K562 (cell line): ENCODE measurements around the gene GRIN2D. TPM values are rescaled to one million over a fixed set of nuclear protein-coding genes. Genes with fewer than 3 reads are reported as not detected.

Source experiments
- CBFA2T3 ChIP-seq: fragments of 450-650 bp; IDR thresholded peaks from 2 replicates; pipeline ENCODE4 v1.6.1; 2017
- HCFC1 ChIP-seq: IDR thresholded peaks from 2 replicates; pipeline ENCODE4 v1.6.1; 2012; ENCODE audit warnings: low read depth, low read length, improper control_type of control experiment
- HNRNPH1 ChIP-seq: fragments of 200-400 bp; formaldehyde crosslinking; optimal IDR thresholded peaks from 2 replicates; pipeline ENCODE3; 2017; ENCODE audit warnings: low read depth, mild to moderate bottlenecking, low read length, moderate library complexity
- IFI16 ChIP-seq: fragments of 250-450 bp; sonication (Bioruptor Pico); IDR thresholded peaks from 2 replicates; pipeline ENCODE4 v2.1.2; 2022; ENCODE audit warnings: mild to moderate bottlenecking, inconsistent platforms
- IRF2 ChIP-seq: sonication (generic); formaldehyde crosslinking; IDR thresholded peaks from 2 replicates; pipeline ENCODE4 v1.8.1; 2022; ENCODE audit warnings: mild to moderate bottlenecking, missing genetic modification reagents
- JUN ChIP-seq, 2 experiments: sonication (generic) in 1 of 2; formaldehyde crosslinking in 1 of 2; IDR thresholded peaks; 2 replicates each; pipeline versions ENCODE4 v1.6.1 to v1.8.0; 2012 to 2022; ENCODE audit warnings: borderline replicate concordance in 2 of 2, mild to moderate bottlenecking in 2 of 2, improper control_type of control experiment in 1 of 2, low read depth in 1 of 2, low read length in 1 of 2, missing genetic modification reagents in 1 of 2
- KAT7 ChIP-seq: sonication (generic); formaldehyde crosslinking; IDR thresholded peaks from 2 replicates; pipeline ENCODE4 v1.8.0; 2022; ENCODE audit warnings: missing genetic modification reagents, mild to moderate bottlenecking, borderline replicate concordance
- NCOA4 ChIP-seq: fragments of 450-650 bp; IDR thresholded peaks from 2 replicates; pipeline ENCODE4 v1.6.1; 2018; ENCODE audit warnings: mild to moderate bottlenecking; ENCODE audit not compliant: partially characterized antibody
- NFIC ChIP-seq: fragments of 450-650 bp; IDR thresholded peaks from 2 replicates; pipeline ENCODE4 v1.6.1; 2017; ENCODE audit warnings: mild to moderate bottlenecking, inconsistent platforms
- NR4A1 ChIP-seq, 2 experiments: fragments of 250-450 bp in 1 of 2; fragments of 450-650 bp in 1 of 2; sonication (Bioruptor Pico) in 1 of 2; IDR thresholded peaks; 2 replicates each; pipeline versions ENCODE4 v1.4.0 to v1.6.1; 2016 to 2020; ENCODE audit warnings: mild to moderate bottlenecking in 2 of 2, missing compliant biosample characterization in 1 of 2, missing genetic modification characterization in 1 of 2, moderate library complexity in 1 of 2
- NRF1 ChIP-seq, 2 experiments: fragments of 450-650 bp; IDR thresholded peaks in 1 of 2; conservative IDR thresholded peaks in 1 of 2; 2 replicates each; pipeline ENCODE4 v1.6.1; 2014; ENCODE audit warnings: mild to moderate bottlenecking in 2 of 2
- OTX1 ChIP-seq: fragments of 450-650 bp; formaldehyde crosslinking; IDR thresholded peaks from 2 replicates; pipeline ENCODE4 v1.4.0; 2022; ENCODE audit warnings: mild to moderate bottlenecking
- PHF21A ChIP-seq: fragments of 450-650 bp; IDR thresholded peaks from 2 replicates; pipeline ENCODE4 v1.6.1; 2017; ENCODE audit warnings: low read depth, borderline replicate concordance
- PYGO2 ChIP-seq: fragments of 450-650 bp; IDR thresholded peaks from 2 replicates; pipeline ENCODE4 v1.6.1; 2016; ENCODE audit warnings: mild to moderate bottlenecking, missing genetic modification characterization, moderate library complexity, missing compliant biosample characterization
- RB1 ChIP-seq: fragments of 450-650 bp; IDR thresholded peaks from 2 replicates; pipeline ENCODE4 v1.6.1; 2017; ENCODE audit warnings: low read depth, mild to moderate bottlenecking
- SMAD1 ChIP-seq: fragments of 150-350 bp; IDR thresholded peaks from 2 replicates; pipeline ENCODE4 v1.6.1; 2014; ENCODE audit warnings: low read length, low read depth; ENCODE audit not compliant: partially characterized antibody
- SRF ChIP-seq, 2 experiments: fragments of 250-450, 450-650 bp in 1 of 2; sonication (Bioruptor Pico) in 1 of 2; sonication (generic) in 1 of 2; formaldehyde crosslinking; IDR thresholded peaks; 2 replicates each; pipeline versions ENCODE4 v1.5.0 to v1.5.1; 2020 to 2022; ENCODE audit warnings: mild to moderate bottlenecking in 1 of 2, missing genetic modification reagents in 1 of 2
- TAF1 ChIP-seq: IDR thresholded peaks from 2 replicates; pipeline ENCODE4 v1.6.1; 2011; ENCODE audit warnings: mild to moderate bottlenecking, low read length, moderate library complexity; ENCODE audit not compliant: insufficient read depth, control insufficient read depth, severe bottlenecking; ENCODE audit errors: extremely low read depth
- XRCC4 ChIP-seq: IDR thresholded peaks from one replicate; pipeline ENCODE4 v1.6.1; 2011; ENCODE audit not compliant: insufficient read depth, insufficient read length; ENCODE audit errors: extremely low read depth
- ZFP1 ChIP-seq: fragments of 450-650 bp; formaldehyde crosslinking; IDR thresholded peaks from 2 replicates; pipeline ENCODE4 v1.4.0; 2020; ENCODE audit warnings: mild to moderate bottlenecking, mixed read lengths
- ZNF143 ChIP-seq: sonication (generic); formaldehyde crosslinking; IDR thresholded peaks from 2 replicates; pipeline ENCODE4 v1.9.0; 2022; ENCODE audit warnings: mild to moderate bottlenecking, missing genetic modification reagents
- ZNF253 ChIP-seq: fragments of 250-450 bp; sonication (Bioruptor Pico); conservative IDR thresholded peaks from 2 replicates; pipeline ENCODE4 v1.6.1; 2021; ENCODE audit warnings: mild to moderate bottlenecking
- ZNF444 ChIP-seq: fragments of 250-450 bp; sonication (Bioruptor Pico); IDR thresholded peaks from 2 replicates; pipeline ENCODE4 v1.4.0; 2020; ENCODE audit warnings: mild to moderate bottlenecking, moderate library complexity
- ZNF644 ChIP-seq: fragments of 200-800 bp; sonication (Bioruptor generic); IDR thresholded peaks from 2 replicates; pipeline ENCODE4 v1.6.1; 2016; ENCODE audit warnings: low read depth, missing genetic modification characterization, missing compliant biosample characterization
- polyA plus RNA-seq, 8 experiments: library from polyadenylated mRNA; depleted of rRNA in 4 of 8; stranded (reverse) in 5 of 8; unstranded in 3 of 8; fragments of >200 nt; fragmentation: Nextera tagmentation in 2 of 8; fragmentation: Illumina TruSeq in 1 of 8; extraction: Ambion mirVana in 2 of 8; extraction: Trizol in 1 of 8; gene quantifications; 2 replicates each; pipeline versions ENCODE4 v1.2.1 to v1.2.3, GENCODE V29; 2011 to 2014; ENCODE audit warnings: inconsistent platforms in 1 of 8, missing spikeins in 1 of 8
- total RNA-seq, 7 experiments: library from RNA; depleted of rRNA in 6 of 7; stranded (reverse); fragments of >200 nt in 6 of 7; fragmentation: Illumina TruSeq in 2 of 7; extraction: Trizol in 2 of 7; gene quantifications; 2 replicates each; pipeline versions ENCODE4 v1.2.1 to v1.2.3, GENCODE V29; 2011 to 2021; ENCODE audit warnings: low replicate concordance in 1 of 7
- TF ChIP-seq, protein P1 (sequence below), 2 experiments: IDR thresholded peaks; 2 replicates each; pipeline ENCODE4 v1.6.1; 2012; ENCODE audit warnings: improper control_type of control experiment in 2 of 2, low read depth in 2 of 2, low read length in 2 of 2, borderline replicate concordance in 1 of 2
- TF ChIP-seq, protein P2 (sequence below): sonication (generic); formaldehyde crosslinking; IDR thresholded peaks from 2 replicates; pipeline ENCODE4 v1.9.0; 2022; ENCODE audit warnings: mild to moderate bottlenecking, missing genetic modification reagents

Gene GRIN2D
- total and polyA plus RNA-seq, 9 of the 15 experiments (the other 6 are each of a cell fraction or from before 2014, with no cell fraction given), result 0.32 to 31.5 (median 1.8) TPM

DNA sequence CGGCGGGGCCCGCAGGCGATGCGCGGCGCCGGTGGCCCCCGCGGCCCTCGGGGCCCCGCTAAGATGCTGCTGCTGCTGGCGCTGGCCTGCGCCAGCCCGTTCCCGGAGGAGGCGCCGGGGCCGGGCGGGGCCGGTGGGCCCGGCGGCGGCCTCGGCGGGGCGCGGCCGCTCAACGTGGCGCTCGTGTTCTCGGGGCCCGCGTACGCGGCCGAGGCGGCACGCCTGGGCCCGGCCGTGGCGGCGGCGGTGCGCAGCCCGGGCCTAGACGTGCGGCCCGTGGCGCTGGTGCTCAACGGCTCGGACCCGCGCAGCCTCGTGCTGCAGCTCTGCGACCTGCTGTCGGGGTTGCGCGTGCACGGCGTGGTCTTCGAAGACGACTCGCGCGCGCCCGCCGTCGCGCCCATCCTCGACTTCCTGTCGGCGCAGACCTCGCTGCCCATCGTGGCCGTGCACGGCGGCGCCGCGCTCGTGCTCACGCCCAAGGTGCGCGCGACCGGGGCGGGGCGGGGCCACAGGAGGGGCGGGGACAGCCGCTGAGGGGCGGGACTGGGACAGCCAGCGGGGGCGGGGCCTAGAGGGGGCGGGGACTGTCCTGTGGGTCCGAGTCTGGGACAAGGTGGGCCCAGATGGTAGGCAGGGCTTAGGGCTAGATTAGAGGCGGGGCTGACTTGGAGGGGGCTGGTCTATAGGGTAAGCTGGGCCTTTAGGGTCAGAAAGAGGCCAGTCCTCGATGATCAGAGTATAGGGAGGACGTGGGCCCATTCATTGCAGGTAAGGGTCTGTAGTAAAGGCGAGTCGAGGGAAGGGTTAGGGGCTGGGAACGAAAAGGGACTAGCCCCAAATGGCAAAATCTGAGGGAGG, 5.1 kb downstream of the GRIN2D start (continued):
- TF ChIP-seq JUN (IDR thresholded peaks at IDR 0.05; ENCODE audit: borderline replicate concordance, low read depth, low read length) (no peak), JUN (CRISPR knock-in tag; IDR thresholded peaks at IDR 0.05; ENCODE audit: borderline replicate concordance) (peak; percentile 10; the same call in 1 of the 2 replicates), ZNF253 (CRISPR knock-in tag) (no peak), ZNF644 (tag) (peak; percentile 97), ZFP1 (no peak), OTX1 (CRISPR knock-in tag) (peak; percentile 92), ZNF143 (CRISPR knock-in tag) (no peak), NCOA4 (no peak), NRF1 (conservative IDR thresholded peaks at IDR 0.05 in 1 of 2, IDR thresholded peaks at IDR 0.05 in 1 of 2) (peak; percentile 79 to 84; a peak in 3 of 4 replicates), CBFA2T3 (no peak), SRF (CRISPR knock-in tag; IDR thresholded peaks at IDR 0.05) (no peak), IRF2 (CRISPR knock-in tag) (no peak), TAF1 (peak; percentile 64), XRCC4 (no peak), RB1 (peak; percentile 91; the same call in 1 of the 2 replicates), HCFC1 (peak; percentile 49; the same call in 1 of the 2 replicates), HNRNPH1 (no peak), PYGO2 (tag) (no peak), PHF21A (no peak), KAT7 (CRISPR knock-in tag) (peak; percentile 12; the same call in 1 of the 2 replicates), ZNF444 (CRISPR knock-in tag) (no peak), IFI16 (no peak), NFIC (no peak; the same call in 1 of the 2 replicates), SMAD1 (peak; percentile 75), NR4A1 (CRISPR knock-in tag; IDR thresholded peaks at IDR 0.05) (no peak), NR4A1 (tag; IDR thresholded peaks at IDR 0.05) (0 out of 2 replicates have a peak, but pooled peaks have one; percentile 34)
- TF ChIP-seq, protein P1, sequence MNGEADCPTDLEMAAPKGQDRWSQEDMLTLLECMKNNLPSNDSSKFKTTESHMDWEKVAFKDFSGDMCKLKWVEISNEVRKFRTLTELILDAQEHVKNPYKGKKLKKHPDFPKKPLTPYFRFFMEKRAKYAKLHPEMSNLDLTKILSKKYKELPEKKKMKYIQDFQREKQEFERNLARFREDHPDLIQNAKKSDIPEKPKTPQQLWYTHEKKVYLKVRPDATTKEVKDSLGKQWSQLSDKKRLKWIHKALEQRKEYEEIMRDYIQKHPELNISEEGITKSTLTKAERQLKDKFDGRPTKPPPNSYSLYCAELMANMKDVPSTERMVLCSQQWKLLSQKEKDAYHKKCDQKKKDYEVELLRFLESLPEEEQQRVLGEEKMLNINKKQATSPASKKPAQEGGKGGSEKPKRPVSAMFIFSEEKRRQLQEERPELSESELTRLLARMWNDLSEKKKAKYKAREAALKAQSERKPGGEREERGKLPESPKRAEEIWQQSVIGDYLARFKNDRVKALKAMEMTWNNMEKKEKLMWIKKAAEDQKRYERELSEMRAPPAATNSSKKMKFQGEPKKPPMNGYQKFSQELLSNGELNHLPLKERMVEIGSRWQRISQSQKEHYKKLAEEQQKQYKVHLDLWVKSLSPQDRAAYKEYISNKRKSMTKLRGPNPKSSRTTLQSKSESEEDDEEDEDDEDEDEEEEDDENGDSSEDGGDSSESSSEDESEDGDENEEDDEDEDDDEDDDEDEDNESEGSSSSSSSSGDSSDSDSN (IDR thresholded peaks at IDR 0.05; ENCODE audit: borderline replicate concordance in 1 of 2, low read depth in 2 of 2, low read length in 2 of 2), result peak in 1 of 2 experiments; percentile 69; a peak in 1 of 4 replicates
- TF ChIP-seq, protein P2, sequence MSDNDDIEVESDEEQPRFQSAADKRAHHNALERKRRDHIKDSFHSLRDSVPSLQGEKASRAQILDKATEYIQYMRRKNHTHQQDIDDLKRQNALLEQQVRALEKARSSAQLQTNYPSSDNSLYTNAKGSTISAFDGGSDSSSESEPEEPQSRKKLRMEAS (CRISPR knock-in tag), result peak; percentile 97
